ENCODE measurements around the gene OLR1. TPM values are rescaled to one million over a fixed set of nuclear protein-coding genes. Genes with fewer than 3 reads are reported as not detected.
"Not testable (repeated sequence)": the region's sequence is repeated elsewhere in the genome, so short reads cannot be mapped to it uniquely, and the experiment has no call there.

OLR1 gene
- total RNA-seq, 4 donors from 2014 or later: 0.33 to 2.4 (median 0.87) TPM

DNA sequence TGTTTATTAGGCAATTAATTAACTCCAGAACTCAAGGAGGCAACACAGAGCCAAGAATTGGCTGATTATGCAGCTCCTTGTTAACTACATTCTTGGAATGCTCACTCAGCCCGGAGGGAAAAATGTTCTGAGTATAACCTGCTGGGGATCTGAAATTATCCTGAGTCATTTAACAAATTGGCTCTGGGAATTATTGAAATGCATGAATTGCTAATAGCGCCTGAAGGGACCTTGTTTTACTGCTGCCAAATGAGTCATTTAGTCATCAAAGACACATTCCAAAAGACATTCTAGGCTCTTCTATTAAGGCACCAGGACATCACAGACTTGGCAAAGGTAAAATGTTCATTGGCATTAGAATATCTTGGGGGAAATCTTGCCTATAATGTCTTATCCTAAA, 19.9 kb upstream of the OLR1 start:
- intact Hi-C loops (cut with DNase I): no loop called here
- H3K36me3 ChIP-seq: no peaks in the 10 kb centered on the region
- H3K4me1 ChIP-seq: no peaks in the 10 kb centered on the region
- H3K27ac ChIP-seq: no peak overlapping the region
- DNase-seq: no peak
- no peaks in the 10 kb centered on the region for H3K27me3 ChIP-seq
- H3K9me3 ChIP-seq: no peaks in the 10 kb centered on the region
- WGBS, 2 donors: 40 to 43% methylated on average over 2 of the region's 2 CpGs
- TF ChIP-seq CTCF (IDR thresholded peaks at IDR 0.05): no peak
- H3K4me3 ChIP-seq (replicated peaks in 1 of 3): no peak overlapping the region

GRCh38 chr12:10190558-10191388, 18.8 kb upstream of the OLR1 start:
- H3K9me3 ChIP-seq: no peaks in the 10 kb centered on the region
- no peak overlapping the region for H3K4me3 ChIP-seq (replicated peaks in 1 of 3)
- no peaks in the 10 kb centered on the region for H3K4me1 ChIP-seq
- 44 to 46% methylated on average over 13 of the region's 13 CpGs for WGBS, 2 donors
- peak; percentile 34 to 78 (median 62) for TF ChIP-seq CTCF (IDR thresholded peaks at IDR 0.05)
- no peak for TF ChIP-seq POLR2A (IDR thresholded peaks at IDR 0.05)
- intact Hi-C loops (cut with DNase I): no loop called here
- no peak overlapping the region for H3K27ac ChIP-seq
- H3K27me3 ChIP-seq: no peaks in the 10 kb centered on the region
- DNase-seq: peak; percentile 50 to 51
- no peaks in the 10 kb centered on the region for H3K36me3 ChIP-seq

DNA sequence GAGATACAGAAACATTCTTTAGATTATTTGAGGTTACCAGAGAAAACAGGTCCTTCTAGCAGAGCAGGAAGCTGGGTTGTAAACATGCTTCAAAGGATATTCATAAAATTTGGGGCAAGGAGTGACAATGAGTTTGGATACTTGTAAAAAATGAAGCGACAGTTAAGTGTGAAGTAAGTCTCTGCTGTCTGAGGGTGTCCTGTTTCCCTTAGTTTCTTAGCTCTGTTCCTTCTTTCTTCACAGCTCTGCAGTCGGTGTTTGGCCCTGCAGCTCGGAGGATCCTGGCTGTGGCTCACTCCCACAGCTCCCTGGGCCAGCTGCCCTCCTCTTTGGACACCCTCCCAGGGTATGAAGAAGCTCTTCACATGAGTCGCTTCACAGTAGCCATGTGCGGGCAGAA, 17.7 kb upstream of the OLR1 start:
- TF ChIP-seq CTCF (IDR thresholded peaks at IDR 0.05): no peak
- TF ChIP-seq POLR2A (IDR thresholded peaks at IDR 0.05): no peak
- intact Hi-C loops (cut with DNase I): no loop called here
- 58 to 63% methylated on average over 5 of the region's 5 CpGs for whole genome bisulfite sequencing, 2 donors

DNA sequence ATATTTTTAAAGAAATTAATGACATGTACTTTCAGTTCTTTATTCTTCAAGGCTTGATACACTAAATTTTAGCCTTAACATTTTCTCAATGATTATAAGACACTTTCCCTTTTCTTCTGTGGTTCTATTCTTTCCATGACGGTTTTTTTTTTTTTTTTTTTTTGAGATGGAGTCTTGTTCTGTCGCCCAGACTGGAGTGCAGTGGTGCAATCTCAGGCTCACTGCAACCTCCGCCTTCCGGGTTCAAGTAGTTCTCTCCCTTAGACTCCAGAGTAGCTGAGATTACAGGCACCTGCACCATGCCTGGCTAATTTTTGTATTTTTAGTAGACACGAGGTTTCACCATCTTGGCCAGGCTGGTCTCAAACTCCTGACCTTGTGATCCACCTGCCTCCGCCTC, 15.0 kb upstream of the OLR1 start:
- H3K27ac ChIP-seq; H3K27me3 ChIP-seq; H3K4me1 ChIP-seq; intact Hi-C loops (cut with DNase I); H3K4me3 ChIP-seq (replicated peaks in 1 of 3); DNase-seq; H3K36me3 ChIP-seq; H3K9me3 ChIP-seq: not testable (repeated sequence)
- 73% methylated on average over 6 of the region's 6 CpGs for WGBS, 2 donors

More for the DNA sequence above, 17.7 kb upstream of the OLR1 start:
- Histone ChIP-seq H3K27ac (no peak overlapping the region), H3K27me3 (no peaks in the 10 kb centered on the region), H3K4me3 (replicated peaks in 1 of 3) (no peak overlapping the region), H3K9me3 (no peaks in the 10 kb centered on the region), H3K4me1 (no peaks in the 10 kb centered on the region), H3K36me3 (no peaks in the 10 kb centered on the region)
- DNase-seq: no peak

DNA sequence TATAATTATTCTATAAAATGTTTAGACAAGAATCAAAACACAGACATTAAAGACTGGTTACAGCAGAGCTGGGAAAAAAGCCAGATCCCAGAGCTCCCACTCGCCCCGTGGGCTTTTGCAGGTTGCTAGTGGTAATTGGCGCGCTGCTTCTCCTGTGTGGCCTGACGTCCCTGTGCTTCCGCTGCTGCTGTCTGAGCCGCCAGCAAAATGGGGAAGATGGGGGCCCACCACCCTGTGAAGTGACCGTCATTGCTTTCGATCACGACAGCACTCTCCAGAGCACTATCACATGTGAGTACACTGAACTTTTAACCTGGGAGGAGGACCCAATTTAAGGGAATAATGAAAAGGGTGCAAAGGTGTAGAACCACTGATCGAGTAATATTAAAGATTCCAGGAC, 14.4 kb upstream of the OLR1 start:
- DNase-seq: no peak
- WGBS, 2 donors: 70 to 76% methylated on average over 11 of the region's 11 CpGs
- Histone ChIP-seq H3K36me3 (no peaks in the 10 kb centered on the region), H3K9me3 (no peaks in the 10 kb centered on the region), H3K27me3 (no peaks in the 10 kb centered on the region), H3K4me1 (no peaks in the 10 kb centered on the region), H3K4me3 (replicated peaks in 1 of 3) (no peak overlapping the region), H3K27ac (no peak overlapping the region)
- intact Hi-C loops (cut with DNase I): no loop called here
- TF ChIP-seq CTCF (IDR thresholded peaks at IDR 0.05) (no peak), POLR2A (IDR thresholded peaks at IDR 0.05) (no peak)
